ENCODE measurements around the gene ZNF236. TPM values are rescaled to one million over a fixed set of nuclear protein-coding genes. Genes with fewer than 3 reads are reported as not detected.
"Not testable (repeated sequence)": the region's sequence is repeated elsewhere in the genome, so short reads cannot be mapped to it uniquely, and the experiment has no call there.

The ZNF236 gene
- polyA plus RNA-seq, 2 of the 4 experiments (the other 2 are of a cell fraction): 2.6 to 7.8 TPM

GRCh38 chr18:76805221-76805620 lies 17.1 kb upstream of the ZNF236 start:
- Histone ChIP-seq H3K4me2 (no peak overlapping the region), H3K9me3 (no peaks in the 10 kb centered on the region), H3K4me3 (no peak overlapping the region), H3K4me1 (peaks cover 3% of the 10 kb centered on the region; the same call in 1 of the 3 replicates), H3K27ac (no peak overlapping the region)
- WGBS (ENCODE audit: missing lambda C conversion rate): 76% methylated on average over 7 of the region's 7 CpGs
- DNase-seq (ENCODE audit: low read depth in 1 of 2, low spot score in 1 of 2): no peak
- TF ChIP-seq KDM1A (IDR thresholded peaks at IDR 0.05; ENCODE audit: low read depth) (no peak), RAD21 (conservative IDR thresholded peaks at IDR 0.05 in 1 of 2, IDR thresholded peaks at IDR 0.05 in 1 of 2) (no peak), PBX3 (IDR thresholded peaks at IDR 0.05) (no peak), RCOR1 (IDR thresholded peaks at IDR 0.05; ENCODE audit: low read depth, low read length) (no peak), ZSCAN20 (CRISPR knock-in tag; IDR thresholded peaks at IDR 0.05) (no peak), SREBF2 (IDR thresholded peaks at IDR 0.05) (no peak), NPAS2 (CRISPR knock-in tag; IDR thresholded peaks at IDR 0.05; ENCODE audit: borderline replicate concordance) (no peak), HEYL (CRISPR knock-in tag; IDR thresholded peaks at IDR 0.05) (no peak)
- CTCF ChIA-PET: interaction anchor here (1.0 to 1.6 kb wide), 3 partner anchors 10 to 178 kb away, joined by 3 to 5 read pairs (median 4); no protein-coding TSS in a partner anchor
- ATAC-seq: no peak
- no peak for FAIRE-seq
- POLR2A ChIA-PET: no interaction called here

- H3K27ac ChIP-seq: no peak overlapping the region
- H3K4me2 ChIP-seq: no peak overlapping the region
- DNase-seq (ENCODE audit: low read depth in 1 of 2, low spot score in 1 of 2): no peak
- no peak for FAIRE-seq
- POLR2A ChIA-PET: no interaction called here
- CTCF ChIA-PET: interaction anchor here (1.3 to 1.6 kb wide), 2 partner anchors 11 to 177 kb away, joined by 4 to 5 read pairs; no protein-coding TSS in a partner anchor
- no peaks in the 10 kb centered on the region for H3K9me3 ChIP-seq
- no peak for TF ChIP-seq EHMT2 (IDR thresholded peaks at IDR 0.05; ENCODE audit: low read depth)
- no peak for TF ChIP-seq CBX8 (IDR thresholded peaks at IDR 0.05)
- TF ChIP-seq BHLHE40 (IDR thresholded peaks at IDR 0.05; ENCODE audit: low read depth, low read length): no peak
- no peak for TF ChIP-seq E2F6 (IDR thresholded peaks at IDR 0.05; ENCODE audit: borderline replicate concordance, low read depth)
- no peak for TF ChIP-seq REST (IDR thresholded peaks at IDR 0.05)
- no peak for TF ChIP-seq CTCF (IDR thresholded peaks at IDR 0.05)
- ATAC-seq: no peak
- no peak overlapping the region for H3K4me3 ChIP-seq
- WGBS (ENCODE audit: missing lambda C conversion rate): 77% methylated on average over 4 of the region's 7 CpGs
- H3K4me1 ChIP-seq: peaks cover 3% of the 10 kb centered on the region; the same call in 1 of the 3 replicates
Observed at GRCh38 chr18:76806301-76806700, 16.1 kb upstream of the ZNF236 start.

GRCh38 chr18:76808561-76808960 lies 13.8 kb upstream of the ZNF236 start:
- Histone ChIP-seq H3K4me1 (no peaks in the 10 kb centered on the region; the same call in 2 of the 3 replicates), H3K27ac (no peak overlapping the region), H3K4me3 (no peak overlapping the region), H3K9me3 (no peaks in the 10 kb centered on the region), H3K4me2 (no peak overlapping the region)
- no peak for DNase-seq (ENCODE audit: low read depth in 1 of 2, low spot score in 1 of 2)
- WGBS (ENCODE audit: missing lambda C conversion rate): 84% methylated on average over 7 of the region's 10 CpGs
- TF ChIP-seq NFE2L2 (conservative IDR thresholded peaks at IDR 0.05; ENCODE audit: low read length): no peak
- TF ChIP-seq PHF8 (IDR thresholded peaks at IDR 0.05; ENCODE audit: borderline replicate concordance, low read depth): no peak
- no peak for TF ChIP-seq JUN (IDR thresholded peaks at IDR 0.05)
- no peak for TF ChIP-seq MYC (IDR thresholded peaks at IDR 0.05; ENCODE audit: borderline replicate concordance, low read length)
- no peak for TF ChIP-seq KDM1A (IDR thresholded peaks at IDR 0.05; ENCODE audit: low read depth)
- no peak for FAIRE-seq
- ChIA-PET POLR2A (no interaction called here), CTCF (interaction anchor here (0.7 kb wide), 1 partner anchor 409 kb away, joined by 3 read pairs; no protein-coding TSS in a partner anchor)
- ATAC-seq: no peak

GRCh38 chr18:76811530-76811929 lies 10.8 kb upstream of the ZNF236 start:
- WGBS (ENCODE audit: missing lambda C conversion rate): 85% methylated on average over 5 of the region's 7 CpGs
- H3K4me1 ChIP-seq; POLR2A ChIA-PET; DNase-seq (ENCODE audit: low read depth in 1 of 2, low spot score in 1 of 2); H3K4me3 ChIP-seq; ATAC-seq; FAIRE-seq; H3K9me3 ChIP-seq; H3K27ac ChIP-seq; H3K4me2 ChIP-seq: not testable (repeated sequence)
- CTCF ChIA-PET: interaction anchor here (1.2 to 3.6 kb wide), 2 partner anchors 9 to 16 kb away, joined by 3 to 25 read pairs; no protein-coding TSS in a partner anchor

All from A549 (cell line).